ENCODE measurements around the gene PRICKLE1.
A peak's percentile ranks its signal among the peaks of the same experiment; 100 is the strongest.

PRICKLE1 gene

DNA sequence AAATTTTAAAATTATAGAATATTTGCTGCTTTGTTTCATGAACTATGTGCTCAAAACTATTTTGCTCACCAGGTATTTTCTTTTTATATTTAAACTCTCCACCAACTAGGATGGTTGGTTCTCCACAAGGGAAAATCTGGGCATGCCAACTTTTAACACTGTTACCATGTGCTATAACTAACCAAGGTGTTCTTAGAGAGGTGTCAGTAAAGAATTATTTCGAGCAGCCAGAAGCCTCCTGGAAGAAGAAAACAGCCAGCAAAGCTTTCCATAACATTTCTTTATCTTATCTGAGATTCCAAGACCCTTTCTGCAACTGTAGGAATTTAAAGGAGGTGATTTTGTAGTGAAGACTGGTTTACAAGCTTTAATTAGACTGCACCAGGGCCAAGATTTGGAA, 97.3 kb downstream of the PRICKLE1 start:
- no peak for DNase-seq (ENCODE audit: low read depth in 2 of 2)

- no peak for DNase-seq (ENCODE audit: low read depth in 2 of 2)
These were observed 99.2 kb downstream of the PRICKLE1 start for GRCh38 chr12:42490261-42490842.

DNA sequence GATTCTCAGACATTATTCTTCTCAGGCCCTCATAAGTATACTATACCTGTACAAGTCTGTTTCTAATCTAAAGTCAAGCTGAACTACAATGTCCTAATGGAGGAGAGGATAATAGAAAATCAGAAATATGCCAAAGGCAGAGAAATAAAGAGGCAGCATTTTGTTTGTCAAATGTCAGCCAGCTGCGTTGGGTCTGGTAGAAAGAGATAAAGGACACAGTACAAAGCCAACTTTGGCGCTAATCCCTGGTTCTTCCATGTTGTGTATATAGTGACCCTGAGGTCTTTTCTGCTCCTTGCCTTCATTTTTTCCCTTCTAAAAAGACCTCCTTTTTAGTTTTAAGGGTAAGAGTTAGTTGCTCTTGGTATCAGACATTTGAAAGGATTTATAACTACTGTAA, 103.1 kb downstream of the PRICKLE1 start:
- DNase-seq (ENCODE audit: low read depth in 2 of 2) = no peak

DNA sequence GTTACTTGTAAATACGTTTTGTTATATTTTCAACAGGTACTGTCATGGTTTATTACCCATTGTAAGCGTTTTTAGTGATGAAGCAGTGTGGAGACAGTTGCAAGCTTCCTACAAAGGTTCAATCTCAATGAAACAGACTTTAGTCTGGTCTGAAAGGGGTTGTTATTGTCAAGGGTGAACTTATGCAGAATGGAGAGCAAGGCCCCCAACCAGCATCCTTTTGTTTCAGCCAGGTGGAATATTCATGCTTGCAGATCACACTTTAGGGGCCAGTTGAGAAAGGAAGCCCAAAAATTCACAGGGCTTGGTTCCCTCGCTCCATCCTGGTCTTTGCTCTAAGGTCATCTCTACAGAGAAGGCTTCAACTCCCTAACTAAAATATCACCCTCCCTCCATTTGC, 103.7 kb downstream of the PRICKLE1 start:
- no peak for DNase-seq (ENCODE audit: low read depth in 2 of 2)

- no peak for DNase-seq (ENCODE audit: low read depth in 2 of 2)
These were observed 104.5 kb downstream of the PRICKLE1 start for GRCh38 chr12:42484996-42485395.

DNA sequence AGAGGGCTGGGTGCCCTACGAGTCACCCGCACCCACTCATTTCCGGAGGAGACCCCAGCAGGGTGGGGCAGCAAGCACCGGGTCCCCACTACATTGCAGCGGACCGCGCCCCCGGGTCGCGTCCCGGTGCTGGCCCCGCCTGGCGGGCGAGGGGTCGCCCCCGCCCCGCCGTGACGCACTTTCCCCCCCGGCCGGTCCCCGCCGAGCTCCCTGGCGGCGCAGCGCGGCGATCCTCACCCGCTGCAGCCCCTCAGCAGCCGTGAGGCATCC, 106.1 kb downstream of the PRICKLE1 start:
- no peak for DNase-seq (ENCODE audit: low read depth in 2 of 2)

- peak in 1 of 2 donors; percentile 33 for DNase-seq (ENCODE audit: low read depth in 2 of 2)
These were observed 106.6 kb downstream of the PRICKLE1 start for GRCh38 chr12:42482748-42483520.

GRCh38 chr12:42482041-42482747, 107.4 kb downstream of the PRICKLE1 start:
- DNase-seq (ENCODE audit: low read depth in 2 of 2) = no peak

- DNase-seq (ENCODE audit: low read depth in 2 of 2) = no peak
These were observed 108.2 kb downstream of the PRICKLE1 start for GRCh38 chr12:42481368-42481767.

- no peak for DNase-seq (ENCODE audit: low read depth in 2 of 2)
These were observed 111.6 kb downstream of the PRICKLE1 start for GRCh38 chr12:42477941-42478340.

DNA sequence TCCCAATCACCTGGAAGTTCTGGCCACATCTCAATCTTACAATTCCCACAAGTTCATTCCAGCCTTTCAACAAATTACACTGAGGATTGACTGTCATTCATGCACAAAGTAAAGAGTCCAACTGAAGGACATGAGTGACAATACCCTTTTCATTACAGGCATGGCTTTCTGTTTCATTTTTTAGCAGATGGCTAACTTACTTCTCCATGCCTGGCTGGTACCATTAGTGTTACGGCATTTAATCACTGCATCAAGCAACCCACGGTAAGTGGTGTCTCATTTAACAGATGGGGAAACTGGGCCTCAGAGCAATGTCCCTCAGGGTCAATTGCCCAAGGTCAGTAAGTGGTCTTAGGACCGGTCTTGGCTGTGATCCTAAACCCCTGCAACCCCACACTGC, 114.4 kb downstream of the PRICKLE1 start:
- no peak for DNase-seq (ENCODE audit: low read depth in 2 of 2)

GRCh38 chr12:42474391-42474790, 115.2 kb downstream of the PRICKLE1 start:
- no peak for DNase-seq (ENCODE audit: low read depth in 2 of 2)

GRCh38 chr12:42473561-42473960, 116.0 kb downstream of the PRICKLE1 start:
- no peak for DNase-seq (ENCODE audit: low read depth in 2 of 2)

DNA sequence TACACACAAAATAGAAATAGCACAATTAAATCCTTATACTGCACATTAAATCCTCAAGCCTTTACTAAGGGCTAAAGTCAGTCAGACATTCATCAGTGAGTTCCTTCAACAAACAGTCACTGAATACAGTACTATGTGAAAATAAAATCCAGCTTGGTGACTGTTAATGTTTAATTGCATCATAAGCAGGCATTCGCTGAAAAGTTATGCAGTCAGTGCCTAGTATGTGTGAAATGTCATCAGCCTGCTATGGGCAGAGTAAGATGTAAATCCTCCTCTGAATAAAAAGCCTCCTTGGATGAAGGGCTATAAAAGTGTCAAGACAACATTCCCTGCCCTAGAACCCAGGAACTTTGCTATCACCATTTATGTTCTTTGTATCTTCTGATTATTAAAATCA, 116.4 kb downstream of the PRICKLE1 start:
- DNase-seq (ENCODE audit: low read depth in 2 of 2) = no peak

GRCh38 chr12:42472376-42472775, 117.2 kb downstream of the PRICKLE1 start:
- DNase-seq (ENCODE audit: low read depth in 2 of 2) = no peak

- DNase-seq (ENCODE audit: low read depth in 2 of 2) = no peak
These were observed 120.0 kb downstream of the PRICKLE1 start for GRCh38 chr12:42469355-42470175.

GRCh38 chr12:42468921-42469320, 120.6 kb downstream of the PRICKLE1 start:
- DNase-seq (ENCODE audit: low read depth in 2 of 2) = no peak

DNA sequence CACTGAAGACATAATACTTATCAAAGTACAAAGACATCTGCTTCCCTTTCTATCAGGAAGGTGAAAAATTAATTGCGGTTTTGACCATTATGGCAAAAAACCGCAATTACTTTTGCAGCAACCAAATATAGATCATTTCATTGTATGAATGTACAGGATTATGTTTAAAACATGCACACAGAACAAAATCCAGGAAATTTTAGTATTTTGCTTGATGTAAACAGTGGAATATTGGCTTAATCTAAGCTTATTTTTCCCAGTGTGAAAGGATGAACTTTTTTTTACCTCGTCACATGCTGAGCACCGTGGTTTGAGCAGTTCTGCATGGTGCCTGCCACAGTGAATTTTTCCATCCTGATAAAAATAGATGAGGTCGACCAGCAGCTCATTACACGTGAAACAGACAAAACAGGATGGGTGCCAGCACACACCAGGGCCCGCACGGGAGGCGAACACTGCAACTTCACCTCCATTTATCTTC, 121.2 kb downstream of the PRICKLE1 start:
- DNase-seq (ENCODE audit: low read depth in 2 of 2) = no peak

DNA sequence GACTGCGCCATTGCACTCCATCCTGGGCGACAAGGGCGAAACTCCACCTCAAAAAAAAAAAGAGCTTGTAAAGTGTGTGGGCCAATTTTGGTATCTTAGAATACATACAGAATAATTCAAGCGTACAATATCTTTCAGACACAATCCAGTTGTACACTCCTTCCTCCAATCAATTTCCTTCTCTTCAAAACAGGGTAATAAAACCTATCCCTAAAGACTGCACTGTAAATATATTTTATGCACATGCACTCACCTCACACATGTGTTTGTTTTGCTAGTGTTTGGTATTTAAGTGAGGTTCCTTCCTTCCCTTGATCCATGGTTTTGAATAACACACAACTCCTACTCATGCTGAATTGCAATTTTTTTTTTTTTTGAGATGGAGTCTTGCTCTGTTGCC, 125.9 kb downstream of the PRICKLE1 start:
- DNase-seq (ENCODE audit: low read depth in 2 of 2) = no peak

DNA sequence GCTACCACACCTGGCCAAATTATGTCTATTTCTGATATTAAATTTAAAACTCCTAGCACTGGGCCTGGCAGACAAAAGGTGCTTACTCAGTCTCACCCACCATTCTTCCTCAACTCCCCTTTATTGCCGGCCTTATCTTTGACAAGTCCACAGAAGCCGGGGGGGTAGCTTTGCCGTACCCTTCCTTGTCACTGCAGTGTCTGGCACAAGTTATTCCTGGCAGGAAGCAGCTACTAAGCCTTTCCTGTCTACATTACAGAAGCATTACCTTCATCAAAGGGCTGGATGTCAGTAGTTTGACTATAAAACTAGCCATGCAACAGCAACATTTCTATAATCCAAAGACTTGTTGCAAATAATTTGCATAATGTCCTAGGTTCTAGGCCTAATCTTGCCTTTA, 127.1 kb downstream of the PRICKLE1 start:
- DNase-seq (ENCODE audit: low read depth in 2 of 2) = no peak

DNA sequence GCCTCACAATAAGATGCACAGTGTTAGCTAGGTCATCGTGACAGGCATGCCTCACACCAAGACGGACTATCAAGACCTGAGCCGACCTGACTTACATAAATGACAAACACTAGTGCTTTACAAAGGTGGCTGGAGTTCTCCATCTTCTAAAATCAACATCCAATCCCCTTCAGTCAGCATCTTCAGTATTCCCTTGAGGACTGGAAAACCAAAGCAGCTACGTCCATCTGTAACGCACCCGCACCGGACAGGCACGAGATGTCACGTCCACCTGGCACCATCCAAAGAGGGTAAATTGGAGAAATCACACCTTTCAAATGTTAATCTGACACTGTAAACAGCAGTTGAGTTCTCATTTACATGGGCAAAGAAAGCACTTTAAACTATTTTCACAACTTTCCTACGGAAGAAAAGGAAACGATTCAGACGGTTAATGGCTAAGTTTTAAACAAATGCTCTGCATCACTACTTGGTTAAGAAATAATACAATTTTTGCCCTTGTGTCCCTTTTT, 130.2 kb downstream of the PRICKLE1 start:
- no peak for DNase-seq (ENCODE audit: low read depth in 2 of 2)

- no peak for DNase-seq (ENCODE audit: low read depth in 2 of 2)
These were observed 131.0 kb downstream of the PRICKLE1 start for GRCh38 chr12:42458575-42458974.
